ENCODE measurements around the gene LCN6. TPM values are rescaled to one million over a fixed set of nuclear protein-coding genes. Genes with fewer than 3 reads are reported as not detected.
A peak's percentile ranks its signal among the peaks of the same experiment; 100 is the strongest.

The LCN6 gene
- total RNA-seq, 1 experiment from 2014 or later: not detected

DNA sequence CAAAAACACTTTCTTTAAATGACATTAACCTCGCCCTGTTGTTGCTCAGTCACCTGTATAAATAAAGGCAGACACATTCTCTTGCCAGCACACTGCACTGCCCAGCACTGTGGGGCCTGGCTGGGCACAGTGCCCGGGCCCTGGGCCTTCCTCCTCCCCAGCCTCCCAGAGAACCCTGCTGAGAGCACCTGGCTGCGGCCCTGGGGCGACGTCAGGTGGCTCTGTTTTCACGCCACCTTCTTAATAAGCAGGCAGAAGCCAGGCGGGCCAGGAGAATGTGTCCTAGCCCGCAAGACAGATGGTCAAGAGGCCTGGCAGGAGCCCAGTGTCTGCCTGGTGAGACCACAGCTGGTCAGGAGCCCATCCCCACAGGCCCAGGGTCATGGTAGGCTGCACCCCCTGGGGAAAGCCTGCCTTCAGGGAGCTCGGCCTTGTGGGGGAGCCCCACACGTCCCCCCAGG, 52.9 kb downstream of the LCN6 start:
- no peak for DNase-seq (ENCODE audit: extremely low read depth, low read depth)

DNA sequence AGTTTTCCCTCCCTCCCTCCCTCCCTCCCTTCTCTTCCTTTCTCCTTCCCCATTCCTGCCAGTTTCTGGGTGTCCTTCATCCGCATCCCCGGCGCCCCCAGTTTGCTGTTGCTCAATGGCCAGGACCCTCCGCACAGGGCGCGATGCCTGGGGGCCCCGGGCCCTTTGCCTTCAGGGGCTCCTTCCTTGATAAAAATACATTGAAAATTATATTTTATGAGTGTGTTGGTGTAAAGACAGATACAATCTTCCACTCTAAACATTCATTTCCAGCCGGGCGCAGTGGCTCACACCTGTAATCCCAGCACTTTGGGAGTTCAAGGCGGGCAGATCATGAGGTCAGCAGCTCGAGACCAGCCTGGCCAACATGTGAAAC, 53.5 kb downstream of the LCN6 start:
- no peak for DNase-seq (ENCODE audit: extremely low read depth, low read depth)

- DNase-seq (ENCODE audit: extremely low read depth, low read depth): peak; percentile 57
These were observed 54.0 kb downstream of the LCN6 start for GRCh38 chr9:136694163-136694871.

Small RNA genes within 50 kb of the gene (small RNA-seq; reads per million reads assigned to genes)
- gene ATP6V1G1P3: 0 reads per million in 2 experiments
- 0 reads per million in 2 experiments for gene MIR6722

Other genes starting within 250 kb of the LCN6 start
- gene NOTCH1, start 202.5 kb downstream of the LCN6 start, total RNA-seq (2014; rRNA removed; shearing (Covaris generic)): 8.0 and 12.5 TPM in 2 replicates
- 51.7 and 77.2 TPM in 2 replicates for gene EGFL7, start 85.6 kb downstream of the LCN6 start, total RNA-seq (2014; rRNA removed; shearing (Covaris generic))
- gene AGPAT2, start 61.1 kb downstream of the LCN6 start, total RNA-seq (2014; rRNA removed; shearing (Covaris generic)): 24.5 and 27.8 TPM in 2 replicates
- 14.1 and 14.4 TPM in 2 replicates for gene DIPK1B, start 36.0 kb downstream of the LCN6 start, total RNA-seq (2014; rRNA removed; shearing (Covaris generic))
- not detected in 2 replicates for gene LCN10, start 5.6 kb downstream of the LCN6 start, total RNA-seq (2014; rRNA removed; shearing (Covaris generic))
- not detected in 2 replicates for gene LCN8, start 9.7 kb upstream of the LCN6 start, total RNA-seq (2014; rRNA removed; shearing (Covaris generic))
- gene LCN15, start 16.0 kb upstream of the LCN6 start, total RNA-seq (2014; rRNA removed; shearing (Covaris generic)): not detected in 2 replicates
- gene TMEM141, start 42.8 kb upstream of the LCN6 start, total RNA-seq (2014; rRNA removed; shearing (Covaris generic)): 24.0 and 27.6 TPM in 2 replicates
- gene CCDC183, start 47.8 kb upstream of the LCN6 start, total RNA-seq (2014; rRNA removed; shearing (Covaris generic)): 1.7 and 1.8 TPM in 2 replicates
- gene RABL6, start 59.4 kb upstream of the LCN6 start, total RNA-seq (2014; rRNA removed; shearing (Covaris generic)): 59.4 and 69.4 TPM in 2 replicates
- 2.6 and 2.7 TPM in 2 replicates for gene AJM1, start 94.0 kb upstream of the LCN6 start, total RNA-seq (2014; rRNA removed; shearing (Covaris generic))
- gene PHPT1, start 100.9 kb upstream of the LCN6 start, total RNA-seq (2014; rRNA removed; shearing (Covaris generic)): 132 and 134 TPM in 2 replicates
- 4.4 and 4.5 TPM in 2 replicates for gene MAMDC4, start 103.8 kb upstream of the LCN6 start, total RNA-seq (2014; rRNA removed; shearing (Covaris generic))
- gene EDF1, start 117.8 kb upstream of the LCN6 start, total RNA-seq (2014; rRNA removed; shearing (Covaris generic)): 309 and 321 TPM in 2 replicates
- gene TRAF2, start 138.0 kb upstream of the LCN6 start, total RNA-seq (2014; rRNA removed; shearing (Covaris generic)): 12.1 and 17.9 TPM in 2 replicates
- gene FBXW5, start 196.2 kb upstream of the LCN6 start, total RNA-seq (2014; rRNA removed; shearing (Covaris generic)): 93.0 and 112 TPM in 2 replicates
- gene C8G, start 196.7 kb upstream of the LCN6 start, total RNA-seq (2014; rRNA removed; shearing (Covaris generic)): 0.92 TPM in 1 of 2 replicates, not detected in the other
- 1.2 and 1.5 TPM in 2 replicates for gene LCN12, start 203.7 kb upstream of the LCN6 start, total RNA-seq (2014; rRNA removed; shearing (Covaris generic))
- not detected in 2 replicates for gene PTGDS, start 229.0 kb upstream of the LCN6 start, total RNA-seq (2014; rRNA removed; shearing (Covaris generic))
- gene LCNL1, start 234.5 kb upstream of the LCN6 start, total RNA-seq (2014; rRNA removed; shearing (Covaris generic)): not detected in 2 replicates
- 35.4 and 39.4 TPM in 2 replicates for gene PAXX, start 243.9 kb upstream of the LCN6 start, total RNA-seq (2014; rRNA removed; shearing (Covaris generic))
- gene CLIC3, start 248.0 kb upstream of the LCN6 start, total RNA-seq (2014; rRNA removed; shearing (Covaris generic)): 0.17 TPM in 1 of 2 replicates, not detected in the other

Measured in NCI-H460 (cell line).